HCT116 (cell line): ENCODE measurements around the gene SCP2. TPM values are rescaled to one million over a fixed set of nuclear protein-coding genes. Genes with fewer than 3 reads are reported as not detected.

ENCODE experiments used
- ATAC-seq: fragments of 200-7000 bp; cut with Tn5 transposase; 2 replicates; pipeline ENCODE4 v1.9.1; 2020; ENCODE audit warnings: mild to moderate bottlenecking, moderate library complexity
- BruUV-seq: library from RNA; stranded (reverse); fragments of 400-500 nt; replicated peaks from 2 replicates; lab custom pipeline; 2021; lab: Mats Ljungman, UMichigan
- CTCF ChIA-PET: fragments of 300-600 bp; sonication (Branson Sonifier 250); formaldehyde crosslinking; loops from one replicate; lab custom pipeline; 2021; ENCODE audit warnings: antibody characterized with exemption; lab: Charles Lee
- POLR2A ChIA-PET: fragments of 300-600, 350-600 bp; sonication (Branson Sonifier 250); formaldehyde crosslinking; loops from one replicate; lab custom pipeline; 2021; ENCODE audit warnings: antibody characterized with exemption; lab: Charles Lee
- RAD21 ChIA-PET, 2 experiments: fragments of 300-600 bp; sonication (Branson Sonifier 250); formaldehyde crosslinking; loops; one replicate each; lab custom pipeline; 2023; ENCODE audit warnings: low total read pairs in 2 of 2; ENCODE audit not compliant: uncharacterized antibody in 2 of 2, unreplicated experiment in 2 of 2, low non-redundant PET in 1 of 2; lab: Charles Lee
- DNase-seq: peaks from one replicate; pipeline ENCODE4 v3.0.0-alpha.2; 2010; ENCODE audit warnings: low read depth, low spot score
- H2AFZ ChIP-seq: fragments of 200-600 bp; shearing (Covaris generic), sonication (generic); 2 replicates; pipeline ENCODE4 v1.6.1; 2017; ENCODE audit warnings: low read depth, mixed run types, mixed read lengths, antibody characterized with exemption, low read length; ENCODE audit not compliant: poor library complexity, severe bottlenecking
- H3K27ac ChIP-seq: 2 replicates; pipeline ENCODE4 v1.5.1; 2012; ENCODE audit warnings: low read depth, low read length
- H3K27me3 ChIP-seq: fragments of 200-600 bp; sonication (generic); 2 replicates; pipeline ENCODE4 v1.6.1; 2016; ENCODE audit warnings: mixed run types, low read length, mixed read lengths; ENCODE audit not compliant: insufficient read depth
- H3K36me3 ChIP-seq, 2 experiments: fragments of 200-500 bp in 1 of 2; fragments of 200-600 bp in 1 of 2; sonication (Bioruptor generic) in 1 of 2; sonication (generic) in 1 of 2; 2 replicates each; pipeline versions ENCODE4 v1.5.1 to v1.6.1; 2014 to 2016; ENCODE audit warnings: low read length in 2 of 2, inconsistent platforms in 1 of 2, mixed read lengths in 1 of 2, mixed run types in 1 of 2; ENCODE audit not compliant: insufficient read depth in 2 of 2, control insufficient read depth in 1 of 2
- H3K4me1 ChIP-seq, 2 experiments: fragments of 200-600 bp in 1 of 2; sonication (generic) in 1 of 2; 2 replicates each; pipeline versions ENCODE4 v1.5.1 to v1.6.1; 2012 to 2017; ENCODE audit warnings: low read length in 2 of 2, inconsistent platforms in 1 of 2, mild to moderate bottlenecking in 1 of 2, mixed read lengths in 1 of 2, mixed run types in 1 of 2, moderate library complexity in 1 of 2; ENCODE audit not compliant: insufficient read depth in 2 of 2, control insufficient read depth in 1 of 2
- H3K4me2 ChIP-seq: fragments of 200-600 bp; sonication (generic); 2 replicates; pipeline ENCODE4 v1.6.1; 2017; ENCODE audit warnings: mixed run types, low read length, mixed read lengths
- H3K4me3 ChIP-seq, 2 experiments: fragments of 200-600 bp in 1 of 2; sonication (generic) in 1 of 2; replicated peaks in 1 of 2; 2 replicates each; pipeline ENCODE4 v1.5.1; 2011 to 2016; ENCODE audit warnings: low read length in 2 of 2, control low read depth in 1 of 2, low read depth in 1 of 2, mild to moderate bottlenecking in 1 of 2, mixed read lengths in 1 of 2, mixed run types in 1 of 2
- H3K79me2 ChIP-seq: fragments of 200-600 bp; sonication (generic); 2 replicates; pipeline ENCODE4 v1.6.1; 2017; ENCODE audit warnings: mild to moderate bottlenecking, mixed run types, low read length, moderate library complexity, mixed read lengths; ENCODE audit not compliant: insufficient read depth
- H3K9ac ChIP-seq: fragments of 200-600 bp; sonication (generic); 2 replicates; pipeline ENCODE4 v1.6.1; 2016; ENCODE audit warnings: low read length, mixed read lengths
- H3K9me2 ChIP-seq: fragments of 200-600 bp; sonication (generic), shearing (Covaris generic); 2 replicates; pipeline ENCODE4 v1.6.1; 2017; ENCODE audit warnings: mixed run types, mild to moderate bottlenecking, moderate library complexity; ENCODE audit not compliant: insufficient read depth
- H3K9me3 ChIP-seq, 2 experiments: fragments of 200-500 bp in 1 of 2; fragments of 200-600 bp in 1 of 2; sonication (Bioruptor generic) in 1 of 2; sonication (generic) in 1 of 2; 2 replicates each; pipeline ENCODE4 v1.6.1; 2014 to 2017; ENCODE audit warnings: low read length in 2 of 2, mixed read lengths in 2 of 2, inconsistent platforms in 1 of 2, low read depth in 1 of 2, mild to moderate bottlenecking in 1 of 2, mixed run types in 1 of 2, moderate library complexity in 1 of 2; ENCODE audit not compliant: control insufficient read depth in 1 of 2, insufficient read depth in 1 of 2
- H4K20me1 ChIP-seq: fragments of 200-600 bp; sonication (generic), shearing (Covaris generic); 2 replicates; pipeline ENCODE4 v1.6.1; 2017; ENCODE audit warnings: mixed run types, mild to moderate bottlenecking, moderate library complexity; ENCODE audit not compliant: insufficient read depth
- JUND ChIP-seq: IDR thresholded peaks from 2 replicates; pipeline ENCODE4 v1.6.1; 2012
- TCF7L2 ChIP-seq: IDR thresholded peaks from 2 replicates; pipeline ENCODE4 v1.7.0; 2011; ENCODE audit warnings: borderline replicate concordance, inconsistent platforms; ENCODE audit not compliant: insufficient read depth, insufficient read length; ENCODE audit errors: extremely low read depth
- intact Hi-C: fragments of 100-400 bp; cut with micrococcal nuclease; formaldehyde crosslinking; loops from 2 replicates; pipeline ENCODE4 v1.10.0; 2022
- total RNA-seq: library from RNA; stranded (reverse); gene quantifications from one replicate; pipeline ENCODE4 v1.2.1, GENCODE V29; 2021; ENCODE audit not compliant: unreplicated experiment
- TF ChIP-seq, protein P1 (sequence below): IDR thresholded peaks from 2 replicates; pipeline ENCODE4 v1.6.1; 2012
- TF ChIP-seq, protein P2 (sequence below): IDR thresholded peaks from 2 replicates; pipeline ENCODE4 v1.6.1; 2012
- TF ChIP-seq, protein P3 (sequence below): IDR thresholded peaks from 2 replicates; pipeline ENCODE4 v1.6.1; 2012; ENCODE audit warnings: low read depth

The SCP2 gene
- total RNA-seq, 1 experiment from 2014 or later = 62.0 TPM

DNA sequence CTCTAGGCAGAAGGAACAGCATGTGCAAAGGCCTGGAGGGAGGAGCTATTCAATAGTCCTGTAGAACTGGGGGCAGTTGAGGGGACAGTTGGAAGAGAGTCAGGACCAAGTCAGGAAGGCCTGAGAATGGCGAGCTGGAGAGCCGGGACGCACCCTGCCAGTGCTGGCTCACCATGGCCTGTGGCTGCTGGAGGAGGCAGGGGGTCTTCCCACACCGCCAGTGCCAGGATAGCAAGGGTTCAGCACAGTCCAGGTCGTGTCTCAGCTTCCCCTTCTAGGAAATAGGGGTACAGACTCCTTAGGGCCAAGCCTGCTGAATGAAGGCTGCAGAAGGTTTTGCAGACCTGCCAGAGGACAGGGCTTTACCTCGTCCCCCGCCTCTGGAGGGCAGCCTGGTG is 142.2 kb downstream of the SCP2 start:
- CTCF ChIA-PET = no interaction called here
- no peaks in the 10 kb centered on the region for H4K20me1 ChIP-seq
- no peak for ATAC-seq
- H3K9me3 ChIP-seq = no peaks in the 10 kb centered on the region
- intact Hi-C loops = no loop called here
- H3K27me3 ChIP-seq = no peaks in the 10 kb centered on the region
- no peak overlapping the region for H2AFZ ChIP-seq
- no peaks in the 10 kb centered on the region for H3K79me2 ChIP-seq
- TF ChIP-seq, protein P1, sequence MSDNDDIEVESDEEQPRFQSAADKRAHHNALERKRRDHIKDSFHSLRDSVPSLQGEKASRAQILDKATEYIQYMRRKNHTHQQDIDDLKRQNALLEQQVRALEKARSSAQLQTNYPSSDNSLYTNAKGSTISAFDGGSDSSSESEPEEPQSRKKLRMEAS = no peak
- no peak for TF ChIP-seq TCF7L2
- TF ChIP-seq, protein P2, sequence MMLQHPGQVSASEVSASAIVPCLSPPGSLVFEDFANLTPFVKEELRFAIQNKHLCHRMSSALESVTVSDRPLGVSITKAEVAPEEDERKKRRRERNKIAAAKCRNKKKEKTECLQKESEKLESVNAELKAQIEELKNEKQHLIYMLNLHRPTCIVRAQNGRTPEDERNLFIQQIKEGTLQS = no peak
- TF ChIP-seq JUND = no peak
- TF ChIP-seq, protein P3, sequence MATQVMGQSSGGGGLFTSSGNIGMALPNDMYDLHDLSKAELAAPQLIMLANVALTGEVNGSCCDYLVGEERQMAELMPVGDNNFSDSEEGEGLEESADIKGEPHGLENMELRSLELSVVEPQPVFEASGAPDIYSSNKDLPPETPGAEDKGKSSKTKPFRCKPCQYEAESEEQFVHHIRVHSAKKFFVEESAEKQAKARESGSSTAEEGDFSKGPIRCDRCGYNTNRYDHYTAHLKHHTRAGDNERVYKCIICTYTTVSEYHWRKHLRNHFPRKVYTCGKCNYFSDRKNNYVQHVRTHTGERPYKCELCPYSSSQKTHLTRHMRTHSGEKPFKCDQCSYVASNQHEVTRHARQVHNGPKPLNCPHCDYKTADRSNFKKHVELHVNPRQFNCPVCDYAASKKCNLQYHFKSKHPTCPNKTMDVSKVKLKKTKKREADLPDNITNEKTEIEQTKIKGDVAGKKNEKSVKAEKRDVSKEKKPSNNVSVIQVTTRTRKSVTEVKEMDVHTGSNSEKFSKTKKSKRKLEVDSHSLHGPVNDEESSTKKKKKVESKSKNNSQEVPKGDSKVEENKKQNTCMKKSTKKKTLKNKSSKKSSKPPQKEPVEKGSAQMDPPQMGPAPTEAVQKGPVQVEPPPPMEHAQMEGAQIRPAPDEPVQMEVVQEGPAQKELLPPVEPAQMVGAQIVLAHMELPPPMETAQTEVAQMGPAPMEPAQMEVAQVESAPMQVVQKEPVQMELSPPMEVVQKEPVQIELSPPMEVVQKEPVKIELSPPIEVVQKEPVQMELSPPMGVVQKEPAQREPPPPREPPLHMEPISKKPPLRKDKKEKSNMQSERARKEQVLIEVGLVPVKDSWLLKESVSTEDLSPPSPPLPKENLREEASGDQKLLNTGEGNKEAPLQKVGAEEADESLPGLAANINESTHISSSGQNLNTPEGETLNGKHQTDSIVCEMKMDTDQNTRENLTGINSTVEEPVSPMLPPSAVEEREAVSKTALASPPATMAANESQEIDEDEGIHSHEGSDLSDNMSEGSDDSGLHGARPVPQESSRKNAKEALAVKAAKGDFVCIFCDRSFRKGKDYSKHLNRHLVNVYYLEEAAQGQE = no peak
- TF ChIP-seq, all 23 proteins: peak for 0
- H3K36me3 ChIP-seq = no peaks in the 10 kb centered on the region
- DNase-seq = no peak
- no peak overlapping the region for H3K9ac ChIP-seq
- H3K9me2 ChIP-seq = no peaks in the 10 kb centered on the region
- BruUV-seq = no TSS peak
- no peak overlapping the region for H3K4me2 ChIP-seq
- POLR2A ChIA-PET = no interaction called here
- RAD21 ChIA-PET = no interaction called here
- H3K4me3 ChIP-seq = no peak overlapping the region
- no peaks in the 10 kb centered on the region for H3K4me1 ChIP-seq
- H3K27ac ChIP-seq = no peak overlapping the region
